NT2/D1 (cell line): ENCODE measurements around the gene MMP2.

ENCODE experiments used
- SUZ12 ChIP-seq: IDR thresholded peaks from 2 replicates; pipeline ENCODE4 v1.6.1; 2011; ENCODE audit not compliant: insufficient read length, insufficient read depth; ENCODE audit errors: extremely low read depth
- YY1 ChIP-seq: IDR thresholded peaks from 2 replicates; pipeline ENCODE4 v1.6.1; 2011; ENCODE audit not compliant: insufficient read length, insufficient read depth

GRCh38 chr16:55489956-55490265 lies 10.9 kb downstream of the MMP2 start:
- TF ChIP-seq YY1 (no peak), SUZ12 (no peak)
